GM21825 (cell line): Measurements from ENCODE around the gene SDF4.
"Not testable (repeated sequence)": the region's sequence is repeated elsewhere in the genome, so short reads cannot be mapped to it uniquely, and the experiment has no call there.

Experiments
- ATAC-seq: cut with Tn5 transposase; IDR thresholded peaks from one replicate; pipeline ENCODE4 v1.9.1; 2021; ENCODE audit warnings: mild to moderate bottlenecking, moderate library complexity; ENCODE audit not compliant: unreplicated experiment

Gene SDF4

DNA sequence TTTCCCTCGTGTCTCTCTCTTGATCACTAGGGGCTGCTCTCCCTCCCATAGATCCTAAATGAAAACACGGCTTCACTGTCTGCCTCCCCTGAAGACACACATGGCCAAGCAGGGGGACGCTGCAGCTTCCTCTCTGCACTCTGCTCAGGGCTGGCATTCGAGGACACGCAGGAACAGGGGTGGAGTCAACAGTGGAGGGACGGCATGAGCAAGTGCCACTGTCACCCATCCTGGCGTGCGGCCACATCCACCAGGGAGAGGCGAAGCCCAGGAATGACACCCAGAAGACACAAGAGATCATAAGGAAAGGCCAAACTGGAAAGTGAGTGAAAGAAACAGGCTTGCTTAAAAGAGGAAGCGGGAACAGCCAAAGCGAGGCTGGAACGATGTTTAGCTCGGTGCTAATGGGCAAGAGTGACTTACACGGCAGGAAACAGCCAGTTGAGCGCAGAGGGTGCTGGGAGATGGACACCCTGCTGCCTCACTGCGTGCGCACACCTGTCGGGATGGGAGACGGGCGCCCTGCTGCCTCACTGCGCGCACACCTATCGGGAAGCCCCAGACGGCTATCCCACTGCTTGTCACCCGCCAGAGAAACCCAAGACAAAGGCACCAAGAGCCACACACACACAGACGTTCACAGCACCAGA, 28.3 kb upstream of the SDF4 start:
- ATAC-seq: no peak

DNA sequence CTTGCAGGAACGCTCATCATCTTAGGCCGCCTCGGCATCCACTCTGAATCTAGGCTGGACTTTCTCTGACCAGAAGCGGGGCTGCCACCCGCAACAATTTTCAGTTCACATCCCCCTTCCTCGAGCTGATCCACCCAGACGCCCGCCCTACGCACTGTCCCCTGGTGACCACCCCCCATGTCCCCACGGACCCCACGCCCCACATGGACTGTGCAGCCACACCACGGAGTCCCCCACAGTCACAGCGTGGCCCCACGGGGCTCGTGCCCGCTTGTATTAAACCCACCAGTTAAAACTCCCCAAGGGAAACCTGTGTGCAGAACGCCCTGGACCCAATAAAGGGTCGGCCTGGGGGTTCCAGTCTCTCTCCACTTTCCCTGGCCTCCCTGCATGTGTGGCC, 27.7 kb upstream of the SDF4 start:
- ATAC-seq: no peak

GRCh38 chr1:1259119-1259488, 27.3 kb upstream of the SDF4 start:
- no peak for ATAC-seq

DNA sequence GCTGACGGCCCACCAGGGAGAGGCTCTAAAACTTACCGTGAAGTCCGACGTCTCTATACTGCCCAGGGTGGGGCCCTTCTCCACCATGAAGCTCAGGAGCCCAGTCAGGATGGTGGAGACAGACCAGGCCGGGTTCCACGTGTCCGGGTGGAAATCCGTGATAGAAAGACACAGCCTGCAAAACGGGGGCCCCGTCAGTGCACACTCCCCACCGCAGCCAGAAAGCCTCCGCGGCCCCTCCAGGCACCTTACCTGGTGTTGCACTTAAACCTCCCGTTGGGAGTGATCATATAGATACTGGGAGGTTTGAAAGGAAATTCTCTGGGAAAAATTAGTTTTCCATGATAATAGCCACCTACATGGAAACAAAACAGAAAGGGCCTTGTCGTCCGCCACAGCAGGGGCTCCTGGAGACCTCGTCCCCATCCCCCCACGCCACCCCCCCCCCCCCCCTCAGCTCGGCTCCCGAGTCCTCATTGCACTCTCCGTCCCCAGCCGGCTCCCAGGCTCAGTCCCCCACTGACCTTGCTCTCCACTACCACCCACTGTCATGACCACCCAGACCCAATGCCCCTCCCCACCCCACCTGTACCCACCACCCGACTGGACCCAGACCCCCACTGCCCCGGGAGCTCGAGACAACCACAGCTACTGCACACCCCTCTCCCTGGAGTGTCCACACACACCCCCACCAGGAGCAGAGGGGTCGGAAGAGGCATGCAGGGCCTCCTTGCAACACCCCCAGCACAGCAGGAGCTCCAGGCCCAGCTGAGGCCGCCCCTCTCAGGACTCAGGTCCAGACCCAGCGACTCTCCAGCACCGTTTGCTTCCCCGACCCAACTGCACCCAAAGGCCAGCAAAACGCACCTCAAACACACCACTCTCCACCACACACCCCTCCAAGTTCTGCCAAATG, 25.4 kb upstream of the SDF4 start:
- no peak for ATAC-seq

GRCh38 chr1:1255611-1256010, 23.8 kb upstream of the SDF4 start:
- no peak for ATAC-seq

- no peak for ATAC-seq
Observed at GRCh38 chr1:1255078-1255477, 23.3 kb upstream of the SDF4 start.

- ATAC-seq: no peak
Observed at GRCh38 chr1:1254667-1254998, 22.8 kb upstream of the SDF4 start.

DNA sequence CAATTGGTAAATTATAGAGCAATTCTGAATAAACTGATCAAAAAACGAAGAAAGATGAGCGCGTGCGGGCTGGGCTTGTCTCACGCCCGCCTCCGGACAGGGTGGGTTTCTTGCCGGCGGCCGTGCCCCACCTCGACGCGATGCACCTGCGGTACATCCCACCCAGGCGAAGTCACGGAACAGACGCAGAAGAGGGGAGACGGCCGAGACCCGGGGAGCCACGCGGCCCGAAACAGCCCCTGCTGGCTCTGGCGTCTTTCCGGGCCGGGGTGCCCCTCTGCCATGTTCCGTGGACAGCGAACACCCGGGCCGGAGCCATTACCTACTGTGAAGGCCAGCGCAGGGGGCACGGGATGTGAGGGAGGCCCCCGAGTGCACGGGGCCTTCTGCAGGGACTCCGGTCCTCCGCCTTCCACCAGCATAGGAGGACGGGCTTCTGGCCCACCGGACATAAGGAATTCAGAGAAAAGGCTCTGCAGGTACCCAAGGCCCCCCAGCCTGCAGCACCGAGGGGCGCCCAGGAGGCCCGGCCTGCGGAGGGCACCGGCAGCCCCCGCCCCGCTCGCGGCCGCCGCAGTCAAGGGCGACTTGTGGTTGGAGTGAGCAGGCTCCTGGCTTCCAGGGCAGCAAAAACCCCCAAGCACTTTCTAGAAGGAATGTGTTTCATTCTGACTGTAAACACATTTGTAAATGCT, 22.3 kb upstream of the SDF4 start:
- ATAC-seq: no peak

DNA sequence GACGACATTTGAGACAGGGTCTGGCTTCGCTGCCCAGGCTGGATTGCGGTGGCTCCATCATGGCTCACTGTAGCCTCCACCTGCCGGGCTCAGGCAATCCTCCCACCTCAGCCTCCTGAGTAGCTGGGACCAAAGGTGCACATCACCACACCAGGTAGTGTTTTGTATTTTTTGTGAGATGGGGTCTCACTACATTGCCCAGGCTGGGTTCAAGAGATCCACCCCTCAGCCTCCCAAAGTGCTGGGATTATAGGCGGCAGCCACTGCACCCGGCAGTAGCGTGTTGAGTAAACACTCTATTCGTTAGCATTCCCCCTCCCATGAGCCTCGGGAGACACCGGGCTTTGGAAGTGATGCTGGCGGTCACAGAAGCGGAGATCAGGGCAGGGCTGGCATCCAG, 21.5 kb upstream of the SDF4 start:
- no peak for ATAC-seq

DNA sequence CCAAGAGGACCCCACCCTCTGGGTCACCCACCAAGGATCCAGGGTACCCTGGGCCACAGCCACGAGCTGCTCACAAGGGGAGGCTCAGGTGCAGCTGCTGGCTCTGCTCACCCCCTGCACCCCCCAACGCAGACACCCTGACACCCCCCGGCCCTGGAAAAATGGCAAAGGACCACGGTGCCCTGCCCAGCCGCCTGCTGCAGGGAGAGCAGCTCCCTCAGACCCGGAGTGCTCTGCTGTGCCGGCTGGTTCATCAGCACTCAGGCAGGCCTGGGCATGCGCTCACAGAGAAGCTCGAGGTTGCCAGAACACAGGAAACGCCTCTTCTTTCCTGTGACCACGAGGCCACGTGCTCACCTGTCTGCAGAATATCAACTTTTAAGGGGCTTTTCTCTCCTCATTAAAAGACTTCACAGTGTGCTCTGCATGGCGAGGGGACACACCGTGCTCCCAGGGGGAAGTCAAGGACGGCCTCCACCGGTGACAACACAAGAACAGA, 19.0 kb upstream of the SDF4 start:
- ATAC-seq: no peak

- not testable (repeated sequence) for ATAC-seq
Observed at GRCh38 chr1:1248009-1248913, 16.5 kb upstream of the SDF4 start.

DNA sequence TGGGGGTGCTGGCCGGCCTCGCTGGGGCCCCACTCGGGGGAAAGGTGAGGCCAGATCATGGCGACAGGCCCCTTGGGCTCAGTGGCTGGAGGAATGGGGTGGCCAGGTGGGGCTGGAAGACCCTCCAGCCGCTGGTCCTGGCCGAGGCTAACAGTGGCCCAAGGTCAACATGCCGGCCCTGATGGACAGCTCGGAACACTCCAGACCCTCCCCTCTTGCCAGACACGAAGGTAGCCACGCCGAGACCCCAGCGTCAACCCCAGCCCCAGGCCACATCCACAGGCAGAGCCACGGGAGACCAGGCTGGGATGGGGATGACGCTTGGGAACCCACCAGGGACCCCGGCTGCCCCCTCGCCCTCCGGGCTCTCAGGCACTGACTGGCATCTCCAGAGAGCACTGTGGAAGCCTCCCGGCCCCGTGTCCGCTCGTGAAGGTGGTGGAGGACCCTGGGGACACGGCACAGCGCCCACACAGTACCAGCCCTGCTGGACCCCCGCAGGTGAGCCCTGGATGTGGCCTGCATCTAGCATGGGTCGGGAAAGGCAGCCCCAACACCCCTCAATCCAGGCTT, 15.6 kb upstream of the SDF4 start:
- no peak for ATAC-seq

- ATAC-seq: no peak
Observed at GRCh38 chr1:1246577-1247340, 15.0 kb upstream of the SDF4 start, which contains the start of gene C1QTNF12. Gene C1QTNF12, minus strand, starts transcription at chr1:1246722. Its CDS starts 32 bp downstream, at chr1:1246690.

- no peak for ATAC-seq
Observed at GRCh38 chr1:1245817-1246576, 14.2 kb upstream of the SDF4 start.

GRCh38 chr1:1245178-1245816, 13.5 kb upstream of the SDF4 start:
- no peak for ATAC-seq

DNA sequence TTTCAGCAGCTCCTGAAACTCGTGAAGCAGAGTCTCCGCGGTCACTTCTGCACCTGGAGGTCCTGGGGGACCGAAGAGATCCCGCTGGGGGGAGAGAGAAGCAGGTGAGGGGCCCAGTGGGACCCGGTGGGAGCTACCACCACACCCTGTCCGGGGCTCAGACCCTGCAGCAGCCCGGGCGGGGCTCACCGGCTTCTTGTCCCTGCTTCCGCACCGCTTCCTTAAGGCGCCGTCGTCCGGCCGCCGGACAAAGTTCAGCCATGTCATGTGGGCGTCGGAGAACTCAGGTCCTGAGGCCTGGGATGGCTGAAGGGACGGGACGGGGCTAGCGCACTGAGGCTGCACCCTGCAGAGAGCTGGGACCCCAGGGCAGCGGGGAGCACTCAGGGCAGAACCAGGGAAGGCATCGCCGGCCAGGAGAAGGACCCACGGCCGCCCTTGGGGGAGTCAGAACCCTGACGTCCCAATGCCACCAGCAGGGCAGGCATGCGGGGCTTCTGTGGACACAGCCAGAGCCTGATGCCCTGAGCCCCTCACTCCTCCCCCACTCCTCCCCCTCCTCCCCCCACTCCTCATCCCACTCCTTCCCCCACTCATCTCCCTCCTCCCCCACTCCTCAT, 12.5 kb upstream of the SDF4 start:
- no peak for ATAC-seq

DNA sequence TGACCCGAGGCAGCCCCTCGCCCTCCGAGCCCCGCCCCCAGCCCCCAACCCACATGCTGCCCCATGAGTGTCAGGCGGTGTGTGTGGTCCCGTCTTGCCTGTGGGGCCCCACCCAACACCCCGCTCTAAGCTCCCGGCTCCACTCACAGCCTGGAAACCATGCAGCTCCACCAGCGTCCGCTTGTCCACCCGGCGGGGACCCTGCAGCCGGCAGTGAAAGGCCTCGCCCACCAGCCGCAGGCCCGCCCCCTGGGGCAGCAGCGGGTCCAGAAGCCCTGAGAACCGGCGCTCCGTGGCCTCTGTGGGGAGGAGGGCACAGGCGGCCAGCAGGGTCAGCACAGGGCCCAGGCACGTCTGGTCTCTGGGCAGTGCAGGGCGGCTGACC, 12.0 kb upstream of the SDF4 start:
- ATAC-seq: no peak

DNA sequence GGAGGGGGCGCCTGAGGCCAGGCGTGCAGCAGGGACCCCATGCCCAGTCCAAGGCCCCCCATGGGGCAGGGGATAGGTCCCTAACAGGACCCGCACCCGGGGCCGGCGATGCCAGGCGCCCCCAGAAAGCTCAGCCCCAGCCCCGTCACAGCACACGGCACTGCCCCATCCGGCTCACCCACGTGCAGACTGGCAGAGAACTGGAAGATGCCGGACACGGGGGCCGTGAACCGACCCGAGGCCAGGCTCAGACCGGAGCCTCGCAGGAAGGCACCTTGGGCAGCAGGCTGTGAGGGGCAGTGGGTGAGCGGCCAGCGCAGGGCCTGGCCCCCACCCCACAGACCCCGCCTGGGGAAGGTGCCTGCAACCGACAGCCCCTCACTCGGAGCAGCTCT, 11.5 kb upstream of the SDF4 start:
- no peak for ATAC-seq
